ENCODE measurements around the gene BCL3.

DNA sequence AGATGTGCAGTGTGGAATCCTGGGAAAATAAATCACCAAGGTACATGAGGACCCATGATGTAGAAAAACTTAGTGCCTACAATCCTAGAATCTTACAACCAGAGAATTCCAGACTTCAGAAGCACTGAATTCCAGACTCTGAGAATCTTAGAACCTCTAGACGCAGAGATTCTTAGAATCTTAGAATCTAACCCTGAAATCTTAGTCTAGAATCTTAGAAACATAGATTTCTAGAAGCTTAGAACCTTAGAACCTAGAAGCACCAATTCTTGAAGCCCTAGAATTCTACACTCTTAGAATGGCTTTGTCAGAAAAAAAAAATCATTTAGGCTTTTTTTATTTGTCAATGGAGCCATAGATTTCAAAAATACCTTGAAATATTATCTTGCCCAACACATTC, 43.5 kb upstream of the BCL3 start:
- TF ChIP-seq POLR2A (IDR thresholded peaks at IDR 0.05; ENCODE audit: low read length), result no peak
- TF ChIP-seq GATA1 (IDR thresholded peaks at IDR 0.05; ENCODE audit: low read depth, low read length), result no peak

Data from erythroblast (primary cell).